RKO (cell line): Measurements from ENCODE around the gene GSN.
"Not testable (repeated sequence)": the region's sequence is repeated elsewhere in the genome, so short reads cannot be mapped to it uniquely, and the experiment has no call there.

Source experiments
- DNase-seq: peaks from one replicate; pipeline ENCODE4 v3.0.0-alpha.2; 2016; ENCODE audit warnings: low spot score

The GSN gene

DNA sequence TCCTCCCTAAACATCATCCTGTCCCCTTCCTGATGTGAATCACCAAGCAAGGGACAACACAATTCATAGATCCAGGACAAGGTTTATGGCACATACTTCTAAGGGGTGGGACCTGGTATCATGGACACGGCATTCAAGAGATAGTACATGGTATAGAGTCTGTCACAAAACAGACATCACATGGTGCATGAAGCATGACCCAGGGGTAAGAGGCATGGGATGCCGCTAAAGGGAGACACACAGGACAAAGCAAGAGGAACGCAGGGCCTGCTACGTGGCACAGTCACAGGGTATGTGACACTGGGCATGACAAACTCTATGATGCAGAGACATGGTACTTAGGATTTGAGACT, 20.7 kb downstream of the GSN start:
- no peak for DNase-seq

DNA sequence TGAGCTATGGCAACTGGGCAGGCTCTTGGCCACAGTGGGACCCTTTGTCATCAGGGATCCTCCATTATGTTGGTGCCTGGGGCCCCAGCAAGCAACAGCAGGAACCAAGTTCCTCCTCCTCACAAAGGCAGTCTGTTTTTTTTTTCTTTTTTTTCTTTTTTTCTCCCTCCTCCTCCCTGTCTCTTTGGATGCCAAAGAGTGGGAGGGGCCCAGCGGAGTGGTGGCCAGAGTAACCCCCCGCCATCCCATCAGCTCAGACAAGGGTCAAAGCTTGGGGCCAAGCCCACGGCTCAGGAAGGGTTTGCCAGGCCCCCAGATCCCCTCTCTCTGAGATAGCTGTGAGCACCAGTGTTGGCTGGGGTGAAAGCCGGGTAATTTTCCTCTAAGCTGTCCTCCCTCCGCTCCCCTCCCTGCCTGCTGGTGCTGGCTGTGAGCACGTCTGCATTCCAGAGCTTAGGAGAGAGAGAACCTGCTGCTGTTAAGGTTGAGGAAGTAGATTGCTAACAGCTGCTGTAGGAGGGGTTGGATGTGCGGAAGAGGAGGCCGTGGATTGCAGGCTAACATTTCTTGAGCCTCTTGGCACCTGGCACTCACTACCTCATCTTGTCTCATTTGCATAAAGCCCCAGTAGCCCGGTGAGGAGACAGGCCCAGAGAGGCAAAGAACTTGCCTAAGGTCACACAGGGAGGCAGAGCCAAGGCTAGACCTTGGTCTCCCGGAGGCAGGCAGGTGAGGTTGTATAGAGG, 21.2 kb downstream of the GSN start:
- DNase-seq: no peak

DNA sequence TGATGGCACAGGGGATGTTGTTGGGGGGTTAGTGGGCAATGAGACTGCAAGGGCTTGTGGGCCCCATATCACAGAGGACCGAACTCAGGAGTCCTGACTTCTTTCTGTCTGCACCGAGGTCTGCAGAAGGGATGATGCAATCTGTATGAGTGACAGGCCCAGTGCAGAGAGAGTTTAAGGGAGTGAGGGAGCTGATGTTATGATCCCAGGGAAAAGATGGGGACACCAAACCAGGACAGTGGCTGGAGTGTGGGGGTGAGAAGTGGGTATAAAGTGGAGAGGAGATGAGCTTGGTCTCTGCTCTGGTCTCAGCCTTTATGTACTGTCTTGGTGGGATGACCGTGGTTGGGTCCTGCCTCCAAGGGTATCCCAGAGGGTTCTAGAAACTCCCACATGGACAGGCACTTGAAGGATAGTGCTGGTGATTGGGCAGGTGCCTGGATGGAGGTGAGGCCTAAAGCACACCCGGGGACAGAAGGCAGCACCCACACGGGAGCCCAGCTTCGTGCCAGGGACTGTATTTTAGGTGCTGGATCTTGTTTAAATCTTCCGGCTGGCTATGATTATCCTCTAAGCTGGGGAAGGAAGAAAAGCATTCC, 21.9 kb downstream of the GSN start:
- DNase-seq: no peak

DNA sequence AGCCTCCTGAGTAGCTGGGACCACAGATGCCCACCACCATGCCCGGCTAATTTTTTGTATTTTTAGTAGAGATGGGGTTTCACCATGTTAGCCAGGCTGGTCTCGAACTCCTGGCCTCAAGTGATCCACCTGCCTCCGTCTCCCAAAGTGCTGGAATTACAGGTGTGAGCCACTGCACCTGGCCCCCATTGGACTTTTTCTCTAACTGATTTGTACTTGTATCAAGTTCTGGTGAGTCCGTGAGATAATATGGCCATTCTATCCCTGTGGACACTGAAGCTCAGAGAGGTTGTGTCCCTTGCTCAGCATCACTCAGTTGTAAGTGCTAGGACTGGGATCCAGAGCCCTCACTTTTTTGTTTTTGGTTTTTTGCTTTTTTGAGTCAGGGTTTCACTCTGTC, 23.6 kb downstream of the GSN start:
- not testable (repeated sequence) for DNase-seq

DNA sequence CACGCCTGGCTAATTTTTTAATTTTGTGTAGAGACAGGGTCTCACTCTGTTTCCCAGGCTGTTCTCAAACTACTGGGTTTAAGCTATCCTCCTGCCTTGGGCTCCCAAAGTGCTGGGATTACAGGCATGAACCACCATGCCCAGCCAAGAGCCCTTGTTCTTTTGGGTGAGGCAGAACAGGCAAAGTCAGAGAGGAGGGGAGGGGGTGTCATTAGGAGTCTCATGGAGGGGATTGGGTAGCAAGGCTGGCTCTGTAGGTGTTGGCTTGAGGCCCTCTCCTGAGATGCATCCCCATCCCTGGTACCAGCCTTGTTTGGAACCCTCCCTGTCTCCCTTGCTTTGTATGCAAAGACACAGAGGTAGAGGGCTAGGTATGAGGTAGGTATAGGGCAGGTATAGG, 24.1 kb downstream of the GSN start:
- DNase-seq: no peak

DNA sequence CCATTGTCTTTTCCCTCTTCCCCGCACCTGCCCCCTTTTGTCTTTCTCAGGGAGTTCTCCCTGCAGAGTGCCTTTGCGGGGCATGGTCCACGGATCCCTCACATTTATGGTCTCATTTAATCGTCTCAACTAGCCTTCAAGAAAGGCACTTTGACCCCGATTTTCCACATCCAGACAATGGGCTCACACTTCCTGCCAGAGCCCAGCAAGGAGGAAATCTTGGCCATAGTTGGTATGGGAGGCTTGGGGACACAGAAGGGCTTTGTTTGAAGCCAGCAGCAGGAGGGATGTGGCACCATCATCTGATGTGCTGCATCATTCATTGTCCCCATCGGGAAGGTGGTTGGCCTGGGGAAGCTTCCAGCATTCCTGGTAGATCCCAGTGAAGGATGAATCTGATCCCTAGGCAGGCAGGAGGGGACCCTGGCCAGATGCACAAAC, 24.9 kb downstream of the GSN start:
- no peak for DNase-seq

DNA sequence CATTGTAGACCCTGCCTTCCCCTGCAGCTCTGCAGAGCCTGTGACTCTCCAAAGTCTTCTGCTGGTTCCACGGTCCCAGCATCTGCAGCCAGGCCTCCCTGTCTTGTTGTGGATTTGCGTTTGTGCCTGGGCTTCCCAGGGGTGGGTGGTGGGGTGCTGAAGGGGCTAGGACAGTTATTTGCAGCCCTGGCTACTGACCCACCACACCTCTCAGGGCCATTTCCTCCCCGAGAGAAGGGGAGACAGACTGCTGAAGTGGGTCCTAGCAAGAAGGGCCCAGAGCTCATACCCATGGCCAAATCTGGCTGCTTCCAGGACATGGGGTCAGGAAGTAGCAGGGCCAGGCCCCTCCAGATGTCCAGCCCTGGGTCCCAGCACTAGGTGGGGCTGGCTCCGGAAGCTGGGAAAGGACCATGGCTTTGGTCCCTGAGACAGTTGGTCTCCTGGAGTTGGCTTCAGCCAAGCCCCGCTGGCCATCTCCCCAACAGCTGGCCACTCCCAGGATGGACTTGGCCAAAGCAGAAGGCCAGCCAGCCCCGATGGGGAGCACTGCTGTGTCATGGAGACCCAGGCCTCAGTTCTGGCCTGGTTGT, 26.3 kb downstream of the GSN start:
- no peak for DNase-seq

DNA sequence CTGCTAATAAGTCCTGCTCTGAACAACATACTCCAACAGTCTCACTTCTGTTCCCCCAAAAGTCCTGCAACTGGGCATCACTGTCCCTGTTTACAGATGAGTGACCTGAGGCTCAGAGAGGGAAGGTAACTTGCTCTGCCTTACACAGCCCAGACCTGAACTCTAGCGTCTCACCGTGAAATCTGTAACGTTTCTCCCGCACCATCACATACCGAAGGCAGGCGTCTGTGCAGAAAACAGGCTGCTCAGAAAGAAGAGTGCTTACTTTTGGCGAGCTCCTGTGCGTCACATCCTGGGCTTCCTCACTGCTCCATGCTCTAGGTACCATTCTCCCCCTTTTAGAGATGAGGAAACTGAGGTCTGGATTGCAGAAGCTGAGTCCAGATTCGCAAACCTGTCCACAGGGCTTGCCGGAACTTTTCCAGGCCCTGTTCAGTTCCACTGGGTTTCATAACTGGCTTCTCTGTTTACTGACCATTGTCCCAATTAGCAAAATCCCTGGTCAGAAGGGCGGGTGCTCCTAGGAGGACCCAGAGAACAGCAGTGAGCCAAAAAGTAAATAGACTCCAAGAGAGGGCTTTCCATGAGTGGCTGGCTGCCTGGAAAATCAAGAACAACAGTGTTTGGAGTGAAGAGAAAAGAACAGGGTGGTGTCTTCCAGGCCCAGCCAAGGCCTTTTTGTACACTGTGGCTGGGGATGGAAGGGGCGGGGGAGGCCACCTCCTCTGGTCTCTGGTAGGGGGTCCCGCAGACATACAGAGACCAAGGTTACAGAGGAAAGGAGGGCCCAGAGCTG, 27.1 kb downstream of the GSN start:
- no peak for DNase-seq

DNA sequence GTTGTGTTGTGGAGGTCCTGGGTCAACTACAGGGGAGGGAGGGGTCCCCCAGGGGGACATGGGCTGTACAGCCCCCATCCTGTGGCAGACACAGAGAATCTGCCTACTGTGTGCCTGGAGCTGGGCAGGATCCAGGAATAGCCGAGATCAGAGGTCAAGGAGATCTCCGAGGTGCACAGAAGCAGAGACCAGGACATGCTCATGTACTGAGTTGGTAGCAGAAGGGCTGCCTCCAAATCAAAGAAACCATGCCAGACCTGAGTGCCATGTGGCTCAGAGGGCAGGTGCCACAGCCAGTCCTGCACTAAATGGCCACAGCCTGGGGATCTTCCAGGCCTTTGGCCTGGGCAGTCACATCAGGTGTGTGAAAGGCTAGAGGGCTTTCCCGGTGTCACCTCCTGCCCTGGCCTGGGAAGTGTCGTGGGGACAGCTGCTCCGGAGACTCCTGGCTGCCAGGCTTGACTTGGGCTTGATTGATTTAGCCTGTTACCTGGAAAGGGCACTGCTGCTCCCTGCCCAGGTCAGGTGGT, 27.8 kb downstream of the GSN start:
- no peak for DNase-seq

DNA sequence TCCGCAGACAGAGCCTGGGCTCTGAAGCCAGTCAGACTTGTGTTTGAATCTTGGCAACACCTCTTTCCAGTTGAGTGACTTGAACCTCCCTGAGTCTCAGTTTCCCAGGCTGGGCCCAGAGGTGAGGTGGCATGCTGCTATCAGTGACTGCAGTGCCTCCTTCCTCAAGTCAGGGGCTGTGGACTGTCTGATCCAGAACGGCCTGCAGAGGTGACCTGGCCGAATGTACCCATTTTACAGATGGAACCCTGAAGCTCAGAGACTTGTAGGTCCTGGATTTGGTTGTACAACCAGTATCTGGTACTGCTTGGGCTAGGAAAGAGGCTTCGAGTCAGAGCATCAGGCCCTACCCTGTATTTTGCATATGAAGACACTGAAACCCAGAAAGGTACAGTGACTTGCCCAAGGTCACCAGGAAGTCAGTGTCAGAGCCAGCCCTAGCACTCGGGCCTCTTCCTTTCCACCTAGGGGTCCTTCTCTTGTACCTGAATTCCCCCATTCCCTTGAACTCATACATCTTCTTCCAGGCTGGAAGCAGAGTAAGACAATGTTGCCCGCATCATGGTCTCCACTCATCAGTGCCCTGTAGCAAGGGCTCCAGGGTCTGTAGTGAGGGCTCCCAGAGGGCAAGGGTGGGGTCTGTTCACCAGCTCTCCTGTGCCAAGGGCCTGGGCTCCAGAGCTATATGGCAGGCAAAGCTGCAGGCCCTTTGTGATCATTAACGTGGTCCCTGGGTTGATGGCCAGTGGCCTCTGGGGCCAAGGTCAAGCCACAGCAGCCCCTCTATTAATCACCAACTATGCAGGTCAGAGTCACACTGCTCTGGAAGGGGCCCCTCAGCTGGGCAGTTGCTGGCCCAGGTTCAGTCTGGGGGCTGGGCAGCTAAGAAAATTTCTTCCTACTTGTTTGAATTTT, 28.5 kb downstream of the GSN start:
- DNase-seq: no peak

DNA sequence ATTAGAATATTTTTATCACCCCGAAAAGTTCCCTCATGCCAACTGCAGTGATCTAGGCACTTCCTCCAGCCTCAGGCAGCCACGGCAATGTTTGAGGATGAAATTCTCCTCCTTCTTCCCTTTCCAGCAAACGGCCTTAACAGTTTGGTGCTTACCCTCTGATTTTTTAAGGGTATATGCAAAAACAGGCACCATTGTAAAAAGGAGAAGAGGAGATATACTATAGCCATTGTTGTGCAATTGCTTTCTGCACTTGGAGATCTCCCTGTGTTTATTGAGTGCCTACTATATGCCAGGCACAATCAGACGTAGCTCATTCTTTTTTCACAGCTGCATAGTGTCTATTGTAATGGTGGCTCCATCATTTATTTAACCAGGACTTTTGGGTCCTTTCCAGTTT, 29.4 kb downstream of the GSN start:
- DNase-seq: no peak

DNA sequence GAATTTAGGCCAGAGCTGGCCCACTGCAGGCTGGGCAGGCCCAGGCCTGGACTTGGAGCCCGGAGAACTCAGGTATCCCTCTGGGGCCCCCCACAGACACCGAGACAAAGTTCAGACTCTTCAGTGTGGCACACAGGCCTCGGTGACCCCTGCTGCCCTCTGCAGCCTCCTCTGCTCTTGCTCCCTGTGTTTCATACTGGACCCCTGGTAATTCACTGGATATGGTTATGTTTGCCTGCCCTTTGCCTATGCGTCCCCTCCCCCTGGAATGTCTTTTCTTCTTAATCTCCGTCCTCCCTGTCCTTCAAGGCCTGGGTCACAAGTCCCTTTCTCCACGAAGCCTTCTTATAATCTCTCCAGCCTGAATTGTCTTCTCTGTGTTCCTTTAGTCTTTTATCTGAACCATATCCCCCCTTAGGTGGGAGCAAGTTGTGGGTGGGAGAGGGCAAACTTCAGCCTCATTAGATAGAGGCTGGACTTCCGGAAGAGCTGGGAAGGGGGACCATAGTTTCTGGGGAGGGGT, 30.1 kb downstream of the GSN start:
- DNase-seq: no peak

DNA sequence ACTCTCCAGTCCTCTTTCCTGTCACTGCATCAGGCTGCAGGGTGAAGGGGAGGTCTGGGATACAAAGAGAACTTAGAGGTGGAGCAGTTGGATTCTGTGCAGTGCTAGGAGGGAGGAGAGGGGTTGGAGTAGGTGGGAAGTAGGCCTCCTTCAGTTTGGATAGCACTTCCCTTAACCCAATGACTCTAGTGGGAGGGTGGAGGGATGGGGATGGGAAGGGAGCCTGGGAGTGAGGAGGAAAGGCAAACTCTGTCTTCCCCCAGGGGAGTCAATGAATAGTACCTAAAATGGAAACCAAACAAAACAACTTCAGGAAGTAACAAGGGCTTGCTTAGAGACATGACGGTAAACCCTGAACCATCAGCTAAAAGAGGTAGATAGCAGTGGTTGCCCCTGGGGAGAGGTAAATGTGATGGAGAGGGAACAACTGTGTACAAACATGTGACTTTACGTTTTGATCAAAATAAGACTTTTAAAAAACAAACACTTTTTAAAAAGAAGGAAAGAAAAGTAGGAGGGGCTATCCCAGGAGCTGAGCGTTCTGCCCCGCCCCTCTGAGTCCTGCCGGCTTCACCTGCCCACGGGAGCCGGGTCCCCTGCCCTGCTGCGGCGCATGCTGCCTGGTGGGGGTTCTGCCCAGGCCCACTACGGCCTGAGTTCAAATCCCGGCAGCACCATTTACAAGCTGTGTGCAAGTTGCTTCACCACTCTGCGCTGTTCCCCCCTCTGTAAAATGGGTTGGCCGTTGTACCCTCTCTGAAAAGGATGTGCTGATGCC, 30.9 kb downstream of the GSN start:
- no peak for DNase-seq

DNA sequence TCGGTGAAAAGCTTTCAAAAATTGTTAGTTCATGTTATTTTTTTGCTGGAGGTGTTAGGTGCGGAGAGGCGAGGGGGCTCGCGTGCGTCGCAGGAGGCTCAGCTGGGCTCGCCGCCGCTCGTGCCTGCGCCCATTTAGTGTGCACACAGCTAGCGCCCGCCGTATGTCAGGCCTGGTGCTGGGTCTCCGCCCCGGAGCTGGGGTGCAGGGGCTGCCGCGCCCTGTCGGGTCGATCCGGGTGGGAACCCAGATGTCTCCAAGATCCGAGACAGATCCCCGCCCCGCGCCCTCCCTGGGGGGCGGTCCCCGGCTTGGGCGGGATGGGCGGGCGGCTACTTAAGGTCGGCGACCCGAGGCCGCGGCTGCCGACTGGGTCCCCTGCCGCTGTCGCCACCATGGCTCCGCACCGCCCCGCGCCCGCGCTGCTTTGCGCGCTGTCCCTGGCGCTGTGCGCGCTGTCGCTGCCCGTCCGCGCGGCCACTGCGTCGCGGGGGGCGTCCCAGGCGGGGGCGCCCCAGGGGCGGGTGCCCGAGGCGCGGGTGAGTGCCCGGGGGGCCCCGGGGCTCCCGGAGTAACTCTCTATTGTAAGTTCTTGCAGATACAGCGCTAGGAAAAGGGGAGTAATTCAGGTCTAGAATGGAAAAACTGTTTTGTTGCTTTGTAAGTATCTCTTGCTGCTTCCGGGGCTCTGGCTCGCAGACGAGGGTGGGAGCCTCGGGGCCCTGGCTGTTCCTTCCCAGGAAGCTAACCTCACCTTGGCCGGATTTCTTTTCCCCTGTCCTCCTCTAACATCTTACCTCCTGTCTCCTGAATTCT, 31.7 kb downstream of the GSN start:
- no peak for DNase-seq

DNA sequence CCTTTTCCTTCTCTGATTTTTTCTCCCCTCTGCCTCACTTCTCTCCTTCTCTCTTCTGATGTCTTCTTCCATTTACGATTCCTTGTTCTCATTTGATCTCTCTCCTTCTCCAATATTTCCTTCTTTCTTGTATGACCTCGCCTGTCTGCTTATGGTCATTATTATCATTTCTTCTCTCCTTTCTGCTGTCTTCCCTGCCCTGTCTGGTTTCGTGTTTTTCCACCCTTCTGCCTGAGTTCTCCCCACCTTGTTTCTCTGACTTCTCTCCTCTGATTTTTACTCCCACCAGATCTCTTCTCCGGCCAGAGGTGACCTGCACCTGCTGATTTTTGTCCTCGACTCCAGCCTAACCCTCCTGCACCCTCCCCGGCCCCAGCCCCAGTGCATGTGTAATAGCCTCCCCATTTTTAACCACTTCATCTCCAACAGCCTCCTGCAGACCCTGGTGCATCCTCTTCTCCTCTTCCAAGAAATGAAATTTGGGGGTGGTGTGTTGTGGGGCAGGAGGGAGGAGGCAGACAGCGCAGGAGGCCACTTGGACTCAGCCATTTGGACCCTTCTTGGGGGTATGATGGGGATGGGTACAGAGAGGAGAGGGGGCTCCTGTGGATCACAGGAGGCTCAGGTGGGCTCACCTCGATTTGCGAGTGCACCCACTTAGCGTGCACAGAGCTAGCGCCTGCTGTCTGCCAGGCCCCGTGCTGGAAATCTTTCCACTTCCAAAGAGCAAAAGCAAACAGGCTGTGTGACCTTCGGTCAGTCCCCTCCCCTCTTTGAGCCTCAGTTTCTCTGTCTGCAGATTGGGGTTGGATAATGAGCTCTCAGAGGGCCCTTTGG, 32.5 kb downstream of the GSN start:
- no peak for DNase-seq

DNA sequence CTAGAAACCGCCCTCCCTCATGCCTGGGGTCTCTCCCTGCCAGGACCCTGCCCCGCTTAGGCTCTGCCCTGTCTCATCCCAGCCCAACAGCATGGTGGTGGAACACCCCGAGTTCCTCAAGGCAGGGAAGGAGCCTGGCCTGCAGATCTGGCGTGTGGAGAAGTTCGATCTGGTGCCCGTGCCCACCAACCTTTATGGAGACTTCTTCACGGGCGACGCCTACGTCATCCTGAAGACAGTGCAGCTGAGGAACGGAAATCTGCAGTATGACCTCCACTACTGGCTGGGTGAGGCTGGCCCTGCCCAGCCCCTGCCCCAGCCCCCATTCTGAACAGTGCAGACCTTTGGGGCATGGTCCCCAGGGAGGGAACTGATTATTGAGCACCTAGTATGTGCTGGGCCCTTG, 33.9 kb downstream of the GSN start:
- DNase-seq: no peak

DNA sequence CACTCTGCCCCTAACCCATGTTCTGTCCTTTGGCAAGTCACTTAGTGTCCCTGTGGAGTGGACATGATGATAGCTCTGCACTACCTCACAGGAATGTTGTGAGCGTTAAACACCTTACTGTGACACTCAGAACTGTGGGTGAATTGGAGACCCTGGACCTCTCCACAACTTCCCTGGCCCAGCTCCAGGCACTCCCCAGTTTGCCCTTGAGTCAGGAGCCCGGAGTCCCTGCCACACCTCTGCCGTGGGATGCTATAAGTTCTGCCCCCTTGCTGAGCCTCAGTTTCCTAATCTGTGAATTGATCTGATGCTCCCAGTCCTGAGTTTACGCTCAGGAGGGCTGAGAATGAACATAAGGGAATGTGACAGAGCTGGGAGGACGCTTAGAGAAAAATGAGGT, 34.4 kb downstream of the GSN start:
- DNase-seq: no peak

DNA sequence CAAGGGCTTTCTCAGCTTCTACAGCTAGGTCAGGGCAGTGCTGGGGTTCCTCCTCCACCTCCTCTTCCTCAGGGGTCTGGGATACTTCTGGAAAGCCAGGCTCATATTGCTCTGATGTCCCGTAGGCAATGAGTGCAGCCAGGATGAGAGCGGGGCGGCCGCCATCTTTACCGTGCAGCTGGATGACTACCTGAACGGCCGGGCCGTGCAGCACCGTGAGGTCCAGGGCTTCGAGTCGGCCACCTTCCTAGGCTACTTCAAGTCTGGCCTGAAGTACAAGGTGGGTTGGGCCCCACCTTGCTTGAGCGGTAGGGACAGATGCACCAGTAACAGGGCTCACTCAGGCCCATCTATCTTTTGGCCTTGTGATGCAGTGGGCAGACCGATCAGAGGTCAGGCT, 34.8 kb downstream of the GSN start:
- DNase-seq: no peak
